Mucosa of descending colon (tissue), 3 donors: ENCODE results near the gene HSD17B1. TPM values are rescaled to one million over a fixed set of nuclear protein-coding genes. Genes with fewer than 3 reads are reported as not detected.
"Not testable (repeated sequence)": the region's sequence is repeated elsewhere in the genome, so short reads cannot be mapped to it uniquely, and the experiment has no call there.

Experiments
- ATAC-seq: fragments of 200-7000 bp; cut with Tn5 transposase; one replicate; pipeline ENCODE4 v1.9.1; 2020; ENCODE audit warnings: mild to moderate bottlenecking, moderate library complexity
- DNase-seq, 3 donors: peaks; one replicate each; pipeline ENCODE4 v3.0.0-alpha.2; 2020
- H3K36me3 ChIP-seq: fragments of 200-600 bp; one replicate; pipeline ENCODE4 v1.8.0; 2021; ENCODE audit warnings: low read depth, mild to moderate bottlenecking
- H3K4me1 ChIP-seq: fragments of 200-600 bp; one replicate; pipeline ENCODE4 v1.8.0; 2021; ENCODE audit warnings: low read depth, mild to moderate bottlenecking
- H3K4me3 ChIP-seq: fragments of 200-600 bp; one replicate; pipeline ENCODE4 v1.8.0; 2021; ENCODE audit warnings: mild to moderate bottlenecking
- H3K9me3 ChIP-seq: fragments of 200-600 bp; one replicate; pipeline ENCODE4 v1.8.0; 2021; ENCODE audit warnings: mild to moderate bottlenecking
- CTCF ChIP-seq: fragments of 200-600 bp; IDR thresholded peaks from one replicate; pipeline ENCODE4 v1.8.0; 2022; ENCODE audit warnings: antibody characterized with exemption, mild to moderate bottlenecking
- intact Hi-C, 2 donors: fragments of 100-400 bp; cut with DNase I in 1 of 2; cut with micrococcal nuclease in 1 of 2; formaldehyde crosslinking; loops; one replicate each; pipeline versions ENCODE4 v1.11.0 to v1.11.1; 2022; cut with DNase I, micrococcal nuclease
- long read RNA-seq, 2 donors: library from polyadenylated mRNA; unstranded; transcript quantifications; one replicate each; pipeline ENCODE4 v2.0.0, GENCODE V29; 2019 to 2021
- total RNA-seq, 3 donors: library from RNA; stranded (reverse); fragmentation: NEBNext Ultra II Directional in 2 of 3; extraction: Animal tissue kit (Norgen Biotek cat#: 25700) in 2 of 3; gene quantifications; one replicate each; pipeline versions ENCODE4 v1.2.1 to v1.2.4, GENCODE V29; 2021 to 2023
- donor health status: DM: no; HTN: no; CAD: no; lungs with moderate emphysema.
- donor health status: DM: no; HTN: no; CAD: no.
- donor health status: DM: no; HTN: yes; CAD: no.

Gene HSD17B1
- 1 to 10 TPM; 1.5 to 2.5 (median 1.7) TPM for total RNA-seq
- long read RNA-seq, donor 1, full-length matches to known transcripts = 1 of 2 reads
- long read RNA-seq, donor 1, partial matches to known transcripts = 0 of 2 reads
- long read RNA-seq, donor 1, other reads (novel, unspliced or antisense) = 1 of 2 reads
- long read RNA-seq, donor 2 = 0 reads

GRCh38 chr17:42552736-42553135, at the start of gene HSD17B1:
Gene HSD17B1 (plus strand): TSS chr17:42552923. CDS start chr17:42552934, 11 bp downstream.
- H3K4me1 ChIP-seq = peaks cover 26% of the 10 kb centered on the region
- H3K36me3 ChIP-seq, ATAC-seq, H3K9me3 ChIP-seq, H3K4me3 ChIP-seq, intact Hi-C loops: not testable (repeated sequence)
- DNase-seq = peak in 2 of 3 donors; percentile 28 to 46

GRCh38 chr17:42502926-42503325, 49.8 kb upstream of the HSD17B1 start:
- no peak for TF ChIP-seq CTCF
- ATAC-seq (no peak), DNase-seq (no peak)
- no peak overlapping the region for H3K4me3 ChIP-seq
- no peaks in the 10 kb centered on the region for H3K9me3 ChIP-seq
- H3K36me3 ChIP-seq = peaks cover 23% of the 10 kb centered on the region
- intact Hi-C loops = no loop called here
- no peaks in the 10 kb centered on the region for H3K4me1 ChIP-seq

- Histone ChIP-seq H3K4me1 (peaks cover 8% of the 10 kb centered on the region), H3K9me3 (no peaks in the 10 kb centered on the region), H3K4me3 (no peak overlapping the region), H3K36me3 (peaks cover 10% of the 10 kb centered on the region)
- no peak for ATAC-seq
- no peak for TF ChIP-seq CTCF
- intact Hi-C loops = no loop called here
- DNase-seq = no peak
These were observed 45.1 kb upstream of the HSD17B1 start for GRCh38 chr17:42507671-42508070.

GRCh38 chr17:42508426-42509165, 44.1 kb upstream of the HSD17B1 start:
- Histone ChIP-seq H3K4me3 (no peak overlapping the region), H3K4me1 (peaks cover 8% of the 10 kb centered on the region), H3K36me3 (peaks cover 3% of the 10 kb centered on the region), H3K9me3 (no peaks in the 10 kb centered on the region)
- DNase-seq (no peak), ATAC-seq (no peak)
- no peak for TF ChIP-seq CTCF
- intact Hi-C loops = no loop called here

GRCh38 chr17:42509409-42509808, 43.3 kb upstream of the HSD17B1 start:
- DNase-seq (peak in 2 of 3 donors; percentile 65 to 72), ATAC-seq (peak; percentile 93)
- TF ChIP-seq CTCF = no peak
- Histone ChIP-seq H3K4me3 (no peak overlapping the region), H3K36me3 (peaks cover 3% of the 10 kb centered on the region), H3K9me3 (no peaks in the 10 kb centered on the region), H3K4me1 (peaks cover 8% of the 10 kb centered on the region)
- intact Hi-C loops = no loop called here

- Histone ChIP-seq H3K36me3 (peaks cover 3% of the 10 kb centered on the region), H3K4me1 (peaks cover 8% of the 10 kb centered on the region), H3K4me3 (no peak overlapping the region), H3K9me3 (no peaks in the 10 kb centered on the region)
- ATAC-seq (no peak), DNase-seq (no peak)
- intact Hi-C loops = loop anchor here (10.0 kb wide), 2 partner anchors 85 to 185 kb away; partner anchors contain the start of gene CAVIN1 (in 1 of the 2)
- TF ChIP-seq CTCF = no peak
These were observed 42.9 kb upstream of the HSD17B1 start for GRCh38 chr17:42509841-42510240.
